Measurements from ENCODE around the gene TMEM179B. TPM values are rescaled to one million over a fixed set of nuclear protein-coding genes. Genes with fewer than 3 reads are reported as not detected.

TMEM179B gene
- total and polyA plus RNA-seq, 2 of the 13 experiments (the other 11 are each of a cell fraction or from before 2014, with no cell fraction given) = 24.8 to 25.7 TPM

- H3K79me2 ChIP-seq (ENCODE audit: insufficient read depth, low read length) = peaks cover 23% of the 10 kb centered on the region
- intact Hi-C loops (cut with micrococcal nuclease; ENCODE audit: unreplicated experiment) = no loop called here
- no TSS peak for BruUV-seq (replicated peaks)
- WGBS (ENCODE audit: low lambda C conversion rate) = 96% methylated on average over 8 of the region's 8 CpGs
- DNase-seq (ENCODE audit: low spot score) = no peak
- no peak overlapping the region for H3K9ac ChIP-seq (ENCODE audit: insufficient read depth, low read depth, low read length)
- no peak overlapping the region for H3K4me3 ChIP-seq (replicated peaks in 1 of 3; ENCODE audit: insufficient read depth in 1 of 3, low read depth in 2 of 3, low read length in 3 of 3)
- H3K4me1 ChIP-seq (ENCODE audit: insufficient read depth, low read length) = peaks cover 29% of the 10 kb centered on the region
- no peak for ATAC-seq
- H3K4me2 ChIP-seq (ENCODE audit: low read depth, low read length) = no peak overlapping the region
- H3K9me3 ChIP-seq (ENCODE audit: low read length) = no peaks in the 10 kb centered on the region
- H4K20me1 ChIP-seq (ENCODE audit: insufficient read depth, low read length) = no peaks in the 10 kb centered on the region
- no peak for FAIRE-seq
- no peaks in the 10 kb centered on the region for H3K27me3 ChIP-seq (ENCODE audit: control insufficient read depth in 1 of 2, insufficient read depth in 2 of 2, low read length in 2 of 2)
- ChIA-PET CTCF (ENCODE audit: low intra/inter-chr PET ratio, low total read pairs) (no interaction called here), POLR2A (interaction anchor here (1.0 to 2.2 kb wide), 3 partner anchors 11 to 47 kb away, joined by 7 to 12 read pairs (median 11); partner anchors contain the start of genes NXF1 and STX5)
- H3K36me3 ChIP-seq (replicated peaks in 1 of 2; ENCODE audit: control insufficient read depth in 1 of 2, insufficient read depth in 2 of 2, low read length in 2 of 2) = peaks cover 31 to 66% of the 10 kb centered on the region in 2 experiments
- H2AFZ ChIP-seq (ENCODE audit: low read length) = no peak overlapping the region
- no peak for TF ChIP-seq ZNF251 (CRISPR knock-in tag; IDR thresholded peaks at IDR 0.05)
- TF ChIP-seq RFXAP (CRISPR knock-in tag; IDR thresholded peaks at IDR 0.05; ENCODE audit: borderline replicate concordance) = no peak
- TF ChIP-seq ZNF431 (CRISPR knock-in tag; IDR thresholded peaks at IDR 0.05; ENCODE audit: borderline replicate concordance, low read depth) = no peak
- TF ChIP-seq THAP8 (CRISPR knock-in tag; IDR thresholded peaks at IDR 0.05; ENCODE audit: borderline replicate concordance) = no peak
- TF ChIP-seq ZFP91 (CRISPR knock-in tag; IDR thresholded peaks at IDR 0.05; ENCODE audit: borderline replicate concordance) = no peak
- no peak for TF ChIP-seq HMG20A (CRISPR knock-in tag; IDR thresholded peaks at IDR 0.05; ENCODE audit: borderline replicate concordance)
- no peak for TF ChIP-seq ZNF530 (CRISPR knock-in tag; IDR thresholded peaks at IDR 0.05; ENCODE audit: low read depth)
- TF ChIP-seq TOE1 (CRISPR knock-in tag; IDR thresholded peaks at IDR 0.05) = no peak
- TF ChIP-seq REXO4 (CRISPR knock-in tag; IDR thresholded peaks at IDR 0.05; ENCODE audit: borderline replicate concordance) = no peak
- TF ChIP-seq ARNT2 (CRISPR knock-in tag; IDR thresholded peaks at IDR 0.05; ENCODE audit: low read depth) = no peak
- no peak for TF ChIP-seq PITX1 (CRISPR knock-in tag; IDR thresholded peaks at IDR 0.05)
- TF ChIP-seq ZNF543 (CRISPR knock-in tag; IDR thresholded peaks at IDR 0.05) = no peak
- TF ChIP-seq NCOR1 (IDR thresholded peaks at IDR 0.05; ENCODE audit: borderline replicate concordance, low read length) = no peak
- TF ChIP-seq E2F5 (CRISPR knock-in tag; conservative IDR thresholded peaks at IDR 0.05) = no peak
- no peak for TF ChIP-seq PRDM10 (CRISPR knock-in tag; IDR thresholded peaks at IDR 0.05; ENCODE audit: low read depth)
- H3K27ac ChIP-seq (ENCODE audit: extremely low read length, insufficient read depth, low read length) = no peak overlapping the region
- in situ Hi-C loops (cut with HindIII; ENCODE audit: extremely low pct_ligation_motif_present, low pct_unique_long_range_greater_than_20kb) = no loop called here
These were observed 7.1 kb downstream of the TMEM179B start for GRCh38 chr11:62794201-62794775.
